ELR (cell line): ENCODE results near the gene TIMP2.
"Not testable (repeated sequence)": the region's sequence is repeated elsewhere in the genome, so short reads cannot be mapped to it uniquely, and the experiment has no call there.

Source experiments
- DNase-seq: peaks from one replicate; pipeline ENCODE4 v3.0.0-alpha.2; 2015; ENCODE audit warnings: low read depth

TIMP2 gene

GRCh38 chr17:78888941-78889518 is 36.2 kb downstream of the TIMP2 start:
- DNase-seq: no peak

- DNase-seq: no peak
Measured at GRCh38 chr17:78886954-78887353, 38.2 kb downstream of the TIMP2 start.

DNA sequence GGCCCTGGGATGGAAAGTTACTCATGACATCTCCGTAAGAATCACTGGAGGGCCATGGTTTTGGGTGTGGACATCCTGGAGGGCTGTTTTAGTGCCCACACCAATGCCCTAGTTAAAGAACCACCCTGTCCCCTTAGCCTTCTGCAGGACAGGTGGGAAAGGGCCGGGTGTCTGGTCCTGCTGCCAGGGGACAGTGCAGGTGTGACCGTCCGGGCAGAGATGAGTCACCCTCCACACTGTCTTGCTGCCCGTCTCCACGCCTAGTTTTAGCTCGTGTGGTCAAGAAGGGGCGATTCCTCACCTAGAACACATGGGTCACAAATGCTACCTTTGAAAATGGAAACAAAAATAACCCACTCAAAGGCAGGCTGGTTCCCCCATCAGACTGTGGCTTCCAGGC is 39.2 kb downstream of the TIMP2 start:
- no peak for DNase-seq

DNA sequence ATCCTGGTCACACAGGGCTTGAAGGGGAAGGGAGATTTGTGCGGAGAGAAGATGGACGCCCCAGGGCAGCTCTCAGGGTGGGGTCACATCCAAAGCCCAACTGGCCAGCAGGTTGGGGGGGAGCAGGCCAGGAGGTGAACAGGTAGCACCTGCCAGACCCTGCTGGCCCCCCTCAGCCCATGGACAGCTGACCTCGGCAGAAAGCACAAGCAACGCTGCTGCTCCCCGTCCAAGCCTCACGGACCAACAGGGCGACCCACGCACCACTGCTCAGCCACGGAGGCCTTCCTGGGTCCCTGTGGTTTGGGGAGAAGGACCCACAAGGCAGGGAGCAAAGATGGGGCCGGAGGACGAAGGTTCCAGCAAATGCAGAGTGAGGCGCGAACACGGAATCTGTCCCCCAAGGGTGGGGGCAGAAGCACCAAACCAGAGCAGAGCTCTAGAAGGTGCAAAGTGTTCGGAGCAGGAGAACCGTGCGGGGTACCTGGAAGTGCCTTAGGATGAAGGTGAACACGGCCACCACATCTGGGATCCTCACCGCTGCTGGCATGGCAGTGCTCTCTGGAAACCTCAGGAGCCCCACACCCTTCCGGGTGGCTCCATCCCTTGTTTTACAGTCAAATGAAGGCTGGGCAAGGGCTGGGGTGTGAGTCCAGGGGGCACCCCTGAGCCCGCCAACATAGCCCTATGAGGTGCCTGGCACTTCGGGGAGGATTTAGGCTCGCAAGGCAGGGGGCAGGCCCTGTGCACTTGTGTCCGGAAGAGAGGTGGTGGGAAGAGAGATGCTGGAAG is 40.1 kb downstream of the TIMP2 start:
- no peak for DNase-seq

DNA sequence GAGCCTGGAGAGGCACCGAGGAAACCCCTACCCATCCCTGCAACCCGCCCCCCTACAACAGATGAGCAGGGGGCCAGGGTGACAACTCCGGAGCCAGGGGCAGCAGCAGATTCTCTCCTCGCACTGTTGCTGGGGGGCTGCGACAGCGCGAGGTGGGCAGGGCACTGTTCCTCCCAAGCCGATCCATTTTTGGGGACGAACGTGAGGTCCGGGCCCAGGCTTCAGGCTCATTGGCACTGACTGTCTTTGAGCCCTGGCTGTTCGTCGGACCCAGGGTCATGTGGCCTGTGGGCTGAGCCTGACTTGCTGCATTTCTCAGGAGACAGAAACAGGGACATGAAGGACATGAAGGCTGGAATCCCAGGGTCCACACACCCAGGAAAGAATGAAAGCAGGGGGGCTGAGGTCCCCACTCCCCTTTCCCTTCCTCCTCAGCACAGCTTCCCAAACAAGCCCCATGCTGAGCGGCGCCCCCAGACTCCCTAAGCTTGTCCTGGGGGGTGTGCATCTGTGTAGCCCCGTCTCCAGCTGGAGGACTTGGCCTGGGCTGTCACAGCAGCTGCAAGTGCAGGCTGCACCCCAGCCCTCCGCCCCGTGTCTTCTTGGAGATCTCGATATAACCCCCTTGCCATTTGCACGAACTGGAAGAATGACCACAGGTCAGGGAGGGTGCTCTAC is 40.9 kb downstream of the TIMP2 start:
- peak; percentile 60 for DNase-seq

GRCh38 chr17:78883533-78884131 is 41.6 kb downstream of the TIMP2 start:
- DNase-seq: peak; percentile 99

- peak; percentile 92 for DNase-seq
Measured at GRCh38 chr17:78883089-78883532, 42.1 kb downstream of the TIMP2 start.

GRCh38 chr17:78882540-78883088 is 42.6 kb downstream of the TIMP2 start:
- DNase-seq: peak; percentile 42

DNA sequence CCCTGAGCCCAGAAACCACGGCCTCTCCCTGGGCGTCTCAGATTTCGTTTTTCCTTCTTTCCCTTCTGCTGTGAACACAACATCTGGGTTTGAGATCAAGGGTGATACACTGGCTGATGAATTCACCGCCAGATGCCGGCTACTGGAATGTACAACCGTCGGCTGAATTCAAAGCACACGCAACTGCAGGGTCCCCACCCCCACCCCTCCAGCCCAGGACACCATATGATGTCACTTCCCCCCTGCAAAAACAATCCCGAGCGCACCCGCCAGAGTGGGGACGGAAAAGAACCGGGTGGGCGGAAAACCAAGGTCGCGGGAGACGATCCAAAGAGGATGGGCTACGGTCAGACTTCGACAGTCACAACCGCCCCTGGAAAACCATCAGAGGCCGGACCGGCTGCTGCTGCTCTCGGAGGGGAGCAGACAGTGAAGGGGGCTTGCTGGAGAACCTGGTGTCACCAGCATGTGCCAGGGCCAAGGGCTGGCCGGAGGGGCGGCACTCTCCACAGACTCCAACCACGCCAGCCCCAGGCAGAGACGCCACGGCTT is 45.5 kb downstream of the TIMP2 start:
- DNase-seq: peak; percentile 97

DNA sequence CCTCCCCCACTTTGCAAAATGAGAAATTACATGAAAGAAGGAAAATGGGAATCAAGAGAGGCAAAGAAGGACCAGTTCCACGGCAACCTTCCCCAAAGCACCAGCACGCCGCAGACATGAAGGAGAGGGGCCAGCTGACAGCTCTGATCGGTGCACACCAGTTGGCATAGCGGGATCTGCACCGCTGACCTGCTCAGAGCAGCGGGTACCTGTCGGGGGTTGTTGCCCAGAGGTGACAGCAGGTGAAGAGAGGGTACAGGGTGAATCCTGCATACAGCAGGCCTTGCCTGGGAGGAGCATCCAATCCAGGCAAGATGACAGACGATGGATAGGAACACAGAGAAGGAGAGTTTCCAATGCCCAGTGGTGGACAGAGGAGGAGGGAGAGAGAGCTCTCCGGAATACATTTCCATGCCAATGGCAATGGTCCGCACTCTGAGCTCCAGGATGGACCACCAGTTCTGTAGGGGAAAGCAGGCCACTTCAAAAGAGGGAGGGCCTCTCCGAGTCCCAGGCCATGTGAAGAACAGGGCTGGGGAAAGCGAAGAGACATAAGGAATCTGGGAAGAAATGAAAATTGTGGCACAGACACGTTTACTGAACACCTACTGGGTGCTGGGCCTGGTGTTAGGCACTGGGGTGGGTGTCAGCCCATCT is 46.2 kb downstream of the TIMP2 start:
- no peak for DNase-seq

DNA sequence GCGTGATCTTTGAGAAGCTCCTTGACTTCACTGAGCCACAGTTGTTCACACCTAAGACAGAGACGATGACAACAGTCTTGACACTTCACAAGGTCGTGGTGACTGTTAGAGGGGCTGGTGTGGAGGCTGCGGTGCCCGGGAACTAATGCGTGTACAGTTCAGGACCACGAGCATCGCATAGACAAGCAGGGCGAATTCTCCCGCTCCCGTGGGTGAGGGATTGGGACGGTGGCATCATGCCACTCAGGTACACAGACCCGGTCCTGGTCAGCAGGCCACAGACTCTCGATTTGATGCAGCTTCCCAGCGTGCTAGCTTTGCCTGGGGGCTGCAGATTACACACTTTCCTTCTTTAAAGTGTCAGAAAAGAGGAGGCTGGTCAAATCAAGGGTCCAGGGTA is 46.9 kb downstream of the TIMP2 start:
- DNase-seq: no peak

DNA sequence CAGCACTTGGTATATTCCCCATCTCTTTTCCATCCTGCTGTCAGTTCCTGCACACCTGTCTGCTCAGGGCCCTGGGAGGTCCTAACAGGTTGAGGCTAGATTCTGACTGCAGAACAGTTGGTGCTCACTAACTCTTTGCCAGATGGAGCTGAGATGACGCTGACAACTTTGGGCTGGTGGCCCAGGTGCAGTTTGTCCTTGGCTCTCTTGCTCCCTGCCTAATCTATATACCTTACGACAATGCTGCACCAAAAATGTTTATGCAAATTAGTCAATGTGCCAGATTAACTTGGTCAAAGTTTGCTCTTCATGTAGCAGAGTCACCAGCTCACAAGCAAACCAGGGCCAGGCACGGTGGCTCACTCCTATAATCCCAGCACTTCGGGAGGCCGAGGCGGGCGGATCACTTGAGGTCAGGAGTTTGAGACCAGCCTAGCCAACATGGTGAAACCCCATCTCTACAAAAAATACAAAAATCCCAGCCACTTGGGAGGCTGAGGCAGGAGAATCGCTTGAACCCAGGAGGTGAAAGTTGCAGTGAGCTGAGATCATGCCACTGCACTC is 48.2 kb downstream of the TIMP2 start:
- DNase-seq: not testable (repeated sequence)

GRCh38 chr17:78876094-78876597 is 49.0 kb downstream of the TIMP2 start:
- DNase-seq: no peak

GRCh38 chr17:78875363-78876093 is 49.7 kb downstream of the TIMP2 start:
- DNase-seq: peak; percentile 80

- no peak for DNase-seq
Measured at GRCh38 chr17:78873519-78874340, 51.5 kb downstream of the TIMP2 start.

- no peak for DNase-seq
Measured at GRCh38 chr17:78872486-78872885, 52.7 kb downstream of the TIMP2 start.

DNA sequence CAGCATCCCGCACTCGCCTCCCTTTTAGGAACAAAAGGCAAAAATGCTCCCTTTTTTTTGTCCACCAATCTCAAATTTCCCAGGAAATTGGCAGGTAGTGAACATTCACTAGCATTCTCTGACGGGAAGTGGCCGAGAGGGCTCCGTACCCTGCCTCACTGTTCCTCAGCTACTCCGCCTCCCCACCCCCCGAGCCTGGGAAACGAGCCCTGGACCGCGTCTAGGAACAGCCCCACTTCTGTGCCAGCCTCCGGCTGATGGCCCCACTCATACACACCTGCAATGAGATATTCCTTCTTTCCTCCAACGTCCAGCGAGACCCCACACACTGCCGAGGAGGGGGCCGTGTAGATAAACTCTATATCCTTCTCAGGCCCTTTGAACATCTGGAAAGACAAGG is 54.6 kb downstream of the TIMP2 start:
- no peak for DNase-seq

DNA sequence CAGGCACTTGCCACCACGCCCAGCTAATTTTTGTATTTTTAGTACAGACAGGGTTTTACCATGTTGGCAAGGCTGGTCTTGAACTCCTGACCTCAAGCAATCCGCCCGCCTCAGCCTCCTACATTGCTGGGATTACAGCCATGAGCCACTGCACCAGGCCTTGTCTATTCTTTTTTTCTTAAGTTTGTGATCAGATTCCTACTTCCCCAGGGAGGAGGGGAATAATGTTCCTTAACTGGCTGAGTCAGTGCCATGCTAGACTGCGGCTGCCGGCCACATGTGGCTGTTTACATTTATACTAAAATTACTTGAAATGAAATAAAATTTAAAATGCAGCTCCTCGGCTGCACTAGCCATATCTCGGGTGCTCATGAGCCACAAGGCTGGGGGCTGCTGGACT is 56.8 kb downstream of the TIMP2 start:
- DNase-seq: peak; percentile 84

- DNase-seq: not testable (repeated sequence)
Measured at GRCh38 chr17:78867046-78867445, 58.1 kb downstream of the TIMP2 start.
